GM18873 (cell line): ENCODE data around the gene SMCHD1.
"Not testable (repeated sequence)": the region's sequence is repeated elsewhere in the genome, so short reads cannot be mapped to it uniquely, and the experiment has no call there.

Experiments used
- ATAC-seq: cut with Tn5 transposase; IDR thresholded peaks from one replicate; pipeline ENCODE4 v1.9.1; 2021; ENCODE audit warnings: mild to moderate bottlenecking, moderate library complexity, moderate number of reproducible peaks; ENCODE audit not compliant: unreplicated experiment, low FRiP score

The SMCHD1 gene

DNA sequence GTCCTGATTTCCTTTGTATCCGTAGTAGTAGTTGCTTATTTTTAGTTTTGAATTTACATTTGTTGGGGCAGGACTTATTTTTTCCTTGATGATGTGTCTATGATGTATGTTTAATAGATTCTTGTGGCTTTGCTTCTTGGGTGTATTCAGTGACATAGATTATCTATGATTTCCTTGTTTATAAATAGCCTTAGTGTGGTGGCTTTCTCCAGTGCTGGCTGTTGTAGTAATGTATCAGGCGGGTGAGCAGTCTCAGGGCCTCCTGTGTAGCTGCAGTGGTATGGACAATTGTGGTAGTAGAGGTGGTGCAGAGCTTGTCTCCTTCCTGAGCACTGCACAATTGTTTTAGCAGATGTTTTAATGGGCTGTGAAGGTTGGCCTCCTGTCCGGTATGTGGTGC lies 60.5 kb downstream of the SMCHD1 start:
- no peak for ATAC-seq

DNA sequence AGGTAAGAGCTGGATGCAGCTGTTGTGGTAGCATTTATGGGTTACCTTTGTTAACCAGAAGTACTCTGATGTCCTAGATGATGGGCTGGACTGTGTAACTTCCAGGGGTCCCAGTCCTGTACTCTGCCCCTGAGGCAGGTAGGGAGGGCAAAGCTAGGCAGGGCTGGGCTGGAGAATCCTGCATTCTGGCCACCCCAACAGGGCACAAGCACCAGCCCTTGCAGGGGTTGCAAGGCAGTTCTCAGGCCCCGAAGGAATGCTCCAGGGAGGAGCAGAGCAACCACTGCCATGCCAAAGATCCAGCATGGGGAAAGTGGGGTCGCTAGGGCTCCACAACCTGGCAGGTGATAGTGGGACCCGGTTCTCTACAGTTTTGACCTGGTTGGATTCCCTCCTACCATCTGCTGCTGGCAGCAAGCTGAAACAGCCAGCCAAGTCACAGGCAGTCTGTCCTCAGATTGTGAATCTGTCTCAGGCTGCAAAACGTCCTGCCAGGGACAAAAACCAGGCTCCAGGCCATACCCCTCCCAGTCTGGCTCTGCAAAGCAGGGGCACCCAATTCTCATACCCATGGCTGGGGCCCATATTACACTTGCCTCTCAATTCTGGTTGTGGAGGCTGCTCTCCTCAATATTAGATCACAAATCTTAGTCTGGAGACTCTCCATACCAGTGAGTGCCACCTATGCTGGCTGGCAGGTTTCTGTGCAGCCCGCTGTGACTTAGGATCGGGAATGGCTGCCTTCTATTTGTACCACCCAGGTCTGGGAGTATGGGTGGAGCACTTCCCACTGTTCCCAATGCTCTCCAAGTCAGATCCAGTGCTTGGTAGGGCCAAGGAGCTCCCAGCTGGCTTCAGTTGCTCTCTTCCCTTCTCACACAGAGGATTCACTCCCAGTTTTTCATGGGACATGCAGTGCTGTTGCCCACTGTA lies 61.1 kb downstream of the SMCHD1 start:
- ATAC-seq, result no peak

DNA sequence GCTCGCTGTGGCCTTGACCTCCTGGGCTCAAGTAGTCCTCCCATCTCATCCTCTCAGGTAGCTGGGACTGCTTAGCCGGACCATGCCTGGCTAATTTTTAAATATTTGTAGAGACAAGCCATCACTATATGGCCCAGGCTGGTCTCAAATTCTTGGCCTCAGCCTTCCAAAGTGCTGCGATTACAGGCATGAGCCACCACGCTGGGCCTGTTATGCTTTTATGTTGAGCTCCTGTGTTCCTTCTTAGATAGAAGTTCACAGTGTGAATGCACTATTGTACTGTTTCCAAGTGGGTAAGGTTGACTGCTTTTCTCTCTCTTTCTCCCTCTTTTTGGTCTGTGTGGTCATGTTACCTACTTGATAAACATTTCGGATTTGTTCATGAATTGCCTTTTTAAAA lies 61.9 kb downstream of the SMCHD1 start:
- ATAC-seq, result no peak

DNA sequence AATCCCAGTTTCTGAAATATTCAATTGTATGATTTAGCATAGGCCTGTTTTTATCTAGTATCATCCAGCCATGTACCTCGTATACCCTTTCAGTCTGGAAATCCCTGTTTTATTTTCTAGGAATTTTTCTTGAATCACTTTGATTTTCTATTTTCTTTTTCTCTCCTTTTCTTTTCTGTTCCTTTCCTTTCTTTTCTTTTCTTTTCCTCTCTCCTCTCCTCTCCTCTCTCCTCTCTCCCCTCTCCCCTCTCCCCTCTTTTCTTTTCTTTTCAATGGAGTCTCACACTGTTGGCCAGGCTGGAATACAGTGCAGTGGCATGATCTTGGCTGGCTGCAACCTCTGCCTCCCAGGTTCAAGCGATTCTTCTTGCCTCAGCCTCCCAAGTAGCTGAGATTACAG lies 63.5 kb downstream of the SMCHD1 start:
- ATAC-seq, result no peak

DNA sequence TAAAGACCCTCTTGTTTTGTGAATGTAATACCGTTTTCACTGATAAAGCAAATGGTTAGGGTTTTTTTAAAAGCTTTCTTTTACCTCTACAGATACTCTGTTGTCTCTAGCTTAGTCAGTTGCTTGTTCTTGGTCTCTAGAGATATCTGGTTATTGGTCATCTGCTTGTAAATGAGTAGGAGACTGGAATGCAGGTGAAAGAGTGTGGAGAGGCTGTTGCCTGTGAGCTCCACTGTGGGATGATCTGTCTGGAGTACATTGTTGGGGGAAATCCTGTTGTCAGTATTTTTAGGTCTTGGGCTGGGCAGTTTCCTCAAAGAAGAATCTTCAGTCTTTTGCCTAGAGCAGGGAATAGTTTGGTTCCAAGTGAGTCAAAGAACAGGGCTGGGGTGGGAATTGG lies 67.7 kb downstream of the SMCHD1 start:
- no peak for ATAC-seq

DNA sequence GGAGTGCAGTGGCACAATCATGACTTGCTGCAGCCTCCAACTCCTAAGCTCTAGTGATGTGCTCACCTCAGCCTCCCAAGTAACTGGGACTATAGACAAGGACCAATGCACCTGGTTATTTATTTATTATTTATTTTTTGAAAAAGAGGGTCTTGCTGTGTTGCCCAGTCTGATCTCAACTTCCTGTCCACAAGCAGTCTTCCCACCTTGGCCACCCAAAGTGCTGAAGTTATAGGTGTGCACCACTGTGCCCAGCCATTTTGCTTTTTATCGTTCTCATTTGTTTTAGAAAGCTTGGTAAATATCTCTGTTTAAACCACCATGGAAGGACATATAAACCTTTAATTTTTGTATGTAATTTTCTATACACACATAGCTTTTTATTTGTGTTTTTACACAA lies 74.2 kb downstream of the SMCHD1 start:
- no peak for ATAC-seq

DNA sequence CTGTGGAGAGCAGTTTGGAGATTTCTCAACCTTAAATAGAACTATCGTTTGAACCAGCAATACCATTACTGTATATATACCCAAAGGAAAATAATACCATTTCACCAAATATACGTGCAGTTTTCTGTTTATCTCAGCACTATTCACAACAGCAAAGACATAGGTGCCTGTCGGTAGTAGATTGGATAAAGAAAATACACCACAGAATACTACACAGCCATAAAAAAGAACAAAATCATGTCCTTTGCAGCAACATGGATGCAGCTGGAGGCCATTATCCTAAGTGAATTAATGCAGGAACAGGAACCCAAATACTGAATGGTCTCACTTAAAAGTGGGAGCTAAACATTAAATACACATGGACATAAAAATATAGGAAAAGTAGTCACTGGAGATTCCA lies 81.3 kb downstream of the SMCHD1 start:
- ATAC-seq, result no peak

DNA sequence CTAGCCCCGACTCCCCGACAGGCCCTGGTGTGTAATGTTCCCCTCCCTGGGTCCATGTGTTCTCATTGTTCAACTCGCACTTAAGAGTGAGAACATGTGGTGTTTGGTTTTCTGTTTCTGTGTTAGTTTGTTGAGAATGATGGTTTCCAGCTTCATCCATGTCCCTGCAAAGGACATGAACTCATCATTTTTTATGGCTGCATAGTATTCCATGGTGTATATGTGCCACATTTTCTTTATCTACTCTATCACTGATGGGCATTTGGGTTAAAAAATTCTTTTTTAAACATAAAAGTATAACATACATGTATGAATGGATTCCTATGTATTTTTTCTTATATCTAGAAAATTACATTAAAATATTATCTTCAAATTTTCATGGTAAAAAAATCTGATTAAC lies 84.6 kb downstream of the SMCHD1 start:
- not testable (repeated sequence) for ATAC-seq

DNA sequence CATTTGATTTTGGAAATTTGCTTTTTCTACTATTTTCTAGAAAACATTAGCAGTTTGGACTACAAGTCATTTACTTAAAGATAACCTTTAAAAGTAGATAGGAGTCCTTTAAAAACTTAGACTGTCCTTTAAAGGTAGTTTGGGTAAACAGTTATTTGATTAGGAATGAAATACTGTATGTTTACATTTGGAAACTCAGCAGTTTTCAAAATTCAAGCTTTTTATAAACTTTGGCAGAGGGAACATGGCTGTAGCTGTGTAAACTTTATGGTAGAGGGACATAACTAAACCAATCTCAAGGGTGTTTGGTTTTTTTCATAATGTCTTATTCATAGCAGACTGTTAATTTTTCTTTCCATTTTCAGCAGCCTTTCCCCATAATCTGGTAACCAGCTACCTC lies 90.7 kb downstream of the SMCHD1 start:
- no peak for ATAC-seq

DNA sequence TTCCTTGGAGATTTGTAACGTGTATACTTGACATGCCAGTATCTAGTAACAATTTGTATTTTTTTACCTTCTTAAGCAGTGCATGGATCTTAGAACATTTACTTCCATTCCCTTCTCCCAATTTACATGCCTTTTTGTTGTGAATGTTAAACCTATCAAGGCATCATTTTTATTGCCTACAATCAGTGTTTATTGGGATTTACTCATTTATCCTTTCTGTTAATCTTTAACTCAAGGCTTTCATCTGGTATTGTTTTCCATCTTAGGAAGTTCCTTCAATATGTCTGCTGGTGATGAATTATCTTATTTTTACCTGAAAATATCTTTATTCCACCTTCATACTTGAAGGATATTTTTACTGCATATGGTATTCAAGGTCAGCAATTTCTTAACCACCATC lies 102.8 kb downstream of the SMCHD1 start:
- no peak for ATAC-seq

DNA sequence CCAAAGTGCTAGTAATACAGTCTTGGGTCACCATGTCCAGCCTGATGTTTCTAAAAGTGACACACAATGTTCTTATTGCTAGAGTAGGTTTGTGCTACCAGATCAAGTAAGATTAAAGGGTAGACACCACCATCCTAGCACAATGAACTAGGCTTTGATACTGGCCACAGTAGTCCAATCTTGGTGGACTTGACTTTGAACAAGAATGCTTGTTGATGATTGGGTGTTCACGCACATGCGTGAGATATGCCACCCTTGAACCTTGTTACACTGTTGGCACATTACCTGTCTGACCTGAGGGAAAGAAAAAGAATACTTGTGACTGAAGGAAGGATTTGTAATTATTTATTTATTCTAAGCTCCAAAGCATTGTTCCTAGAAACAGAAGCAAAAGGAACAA lies 119.1 kb downstream of the SMCHD1 start:
- no peak for ATAC-seq

DNA sequence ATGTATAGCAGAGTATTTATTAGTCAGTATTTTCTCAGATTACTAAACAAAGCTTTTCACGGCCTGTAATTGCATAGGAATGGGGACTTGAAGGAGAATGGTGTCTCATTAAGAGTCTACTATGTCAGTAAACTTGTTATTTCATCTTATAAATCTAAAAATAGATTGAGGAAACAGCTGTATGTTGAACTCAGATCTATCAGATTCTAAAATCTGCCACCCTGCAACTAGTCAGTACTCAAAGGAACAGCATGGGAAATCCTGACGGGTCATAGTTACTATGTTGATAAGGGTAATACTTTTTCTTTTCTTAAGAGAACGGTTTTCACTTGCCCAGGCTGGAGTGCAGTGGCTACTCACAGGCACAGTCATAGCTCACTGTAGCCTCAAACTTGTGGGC lies 121.1 kb downstream of the SMCHD1 start:
- no peak for ATAC-seq

DNA sequence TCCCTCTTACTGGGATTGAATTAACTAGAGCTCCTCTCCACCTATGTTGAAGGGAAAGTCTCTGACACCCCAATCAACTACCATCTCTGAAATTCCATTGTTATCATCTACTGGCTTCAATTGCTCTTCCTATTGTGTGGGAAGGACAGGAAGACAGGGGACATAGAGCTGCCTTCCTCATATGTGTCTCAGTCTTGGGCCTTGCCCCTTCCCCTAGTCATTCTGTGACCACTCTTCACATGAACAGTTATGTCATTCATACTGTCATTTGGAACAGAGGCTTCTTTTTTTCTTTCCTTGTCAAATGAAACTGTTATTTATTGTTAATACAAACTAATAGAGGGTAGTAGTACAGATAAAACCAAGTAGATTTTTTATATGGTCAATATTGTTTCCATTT lies 121.7 kb downstream of the SMCHD1 start:
- ATAC-seq, result no peak

DNA sequence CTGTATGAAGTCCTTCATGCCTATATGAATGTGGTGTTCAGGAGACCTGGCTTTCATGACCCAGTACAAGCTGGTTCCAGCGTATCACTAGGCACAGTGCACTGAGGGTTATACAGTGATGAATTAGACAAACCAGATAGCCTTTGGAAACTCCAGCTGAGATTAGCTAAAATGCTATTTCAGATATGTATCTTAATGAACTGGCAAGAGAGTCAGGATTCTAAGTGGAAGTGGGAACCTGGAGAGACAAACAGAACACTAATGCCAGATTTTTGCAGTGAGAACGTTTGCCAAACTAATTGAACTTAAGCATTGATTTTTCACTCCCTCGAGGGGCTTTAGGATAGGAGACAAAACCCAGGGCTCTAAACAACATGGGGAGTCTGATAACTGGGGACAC lies 125.2 kb downstream of the SMCHD1 start:
- ATAC-seq, result no peak

DNA sequence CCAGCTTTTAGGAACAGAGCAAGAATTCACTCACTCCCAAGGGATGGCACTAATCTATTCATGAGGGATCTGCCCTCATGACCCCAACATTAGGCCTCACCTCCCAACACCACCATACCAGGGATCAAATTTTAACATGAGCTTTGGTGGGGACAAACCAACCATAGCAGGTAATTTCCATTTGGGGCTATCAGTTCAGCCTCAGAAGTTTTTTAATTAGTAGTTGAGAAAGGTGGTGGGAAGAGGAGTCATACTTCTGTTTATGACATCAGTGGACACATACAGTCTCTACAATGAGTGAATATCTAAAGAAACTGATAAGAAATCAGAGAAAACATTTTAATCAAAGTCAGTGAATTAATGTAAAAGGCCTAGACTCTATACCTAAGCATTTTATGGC lies 131.7 kb downstream of the SMCHD1 start:
- no peak for ATAC-seq

DNA sequence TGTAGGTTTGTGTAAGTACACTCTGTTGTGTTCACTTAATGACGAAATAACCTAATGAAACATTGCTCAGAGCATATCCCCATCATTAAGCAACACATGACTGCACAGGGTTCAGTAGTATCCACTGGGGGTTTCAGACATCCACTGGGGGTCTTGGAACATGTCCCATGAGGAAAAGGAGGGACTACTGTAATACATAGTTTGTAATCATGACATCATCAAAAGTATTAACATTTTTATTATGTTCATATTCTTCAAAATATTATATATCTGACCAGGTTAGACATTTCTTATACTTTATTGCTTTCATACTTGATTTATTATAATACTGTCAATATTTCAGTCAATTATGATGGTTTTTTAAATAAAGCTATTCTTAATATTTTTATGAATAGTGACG lies 136.9 kb downstream of the SMCHD1 start:
- ATAC-seq, result no peak

DNA sequence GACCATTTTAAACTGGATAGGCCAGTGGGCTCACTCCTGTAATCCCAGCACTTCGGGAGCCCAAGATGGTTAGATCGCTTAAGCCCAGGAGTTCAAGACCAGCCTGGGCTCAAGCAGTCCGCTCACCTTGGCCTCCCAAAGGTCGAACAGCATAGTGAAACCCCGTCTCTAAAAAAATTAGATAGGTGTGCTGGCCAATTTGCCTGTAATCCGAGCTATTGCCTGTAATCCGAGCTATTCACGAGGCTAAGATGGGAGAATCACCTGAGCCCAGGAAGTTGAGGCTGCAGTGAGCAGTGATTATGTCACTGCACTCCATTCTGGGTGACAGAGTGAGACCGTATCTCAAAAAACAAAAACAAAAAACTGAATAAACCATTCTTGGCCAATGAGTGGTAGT lies 138.6 kb downstream of the SMCHD1 start:
- ATAC-seq, result no peak

DNA sequence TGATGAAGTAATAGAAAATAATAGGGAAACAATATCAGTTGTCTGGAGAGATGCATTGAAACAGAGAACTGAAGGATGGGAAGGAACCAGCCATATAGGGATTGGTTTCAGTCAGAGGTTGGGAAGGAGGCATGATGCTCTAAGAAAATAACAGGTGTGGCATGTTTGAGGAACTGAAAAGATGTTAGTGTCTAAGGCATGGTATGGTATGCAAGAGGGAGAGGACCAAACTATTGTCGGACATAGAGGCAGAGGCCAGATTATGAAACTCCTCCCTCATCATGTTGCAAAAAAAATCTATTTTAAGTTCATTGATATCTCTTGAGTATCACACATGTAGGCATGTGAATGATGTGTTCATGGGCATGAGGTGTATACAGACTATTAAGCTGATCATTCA lies 142.4 kb downstream of the SMCHD1 start:
- ATAC-seq, result no peak

DNA sequence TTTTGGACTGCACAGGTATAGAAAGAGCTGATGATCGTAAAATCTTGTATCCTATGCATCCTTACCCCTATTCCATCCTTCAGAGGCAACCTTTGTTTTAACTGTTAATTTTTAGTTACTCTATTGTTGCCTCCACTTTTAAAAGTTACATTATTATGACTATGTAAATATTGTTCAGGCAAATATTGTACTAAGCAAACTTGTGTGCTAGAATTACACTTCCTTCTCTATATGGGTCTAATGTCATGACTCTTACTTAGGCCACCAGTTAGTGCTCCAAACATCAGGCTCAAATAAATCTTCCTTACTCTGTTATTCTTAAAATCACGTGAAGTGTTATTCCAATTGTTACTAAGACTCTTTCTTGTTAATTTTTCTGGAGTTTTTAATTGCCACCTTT lies 143.8 kb downstream of the SMCHD1 start:
- no peak for ATAC-seq

DNA sequence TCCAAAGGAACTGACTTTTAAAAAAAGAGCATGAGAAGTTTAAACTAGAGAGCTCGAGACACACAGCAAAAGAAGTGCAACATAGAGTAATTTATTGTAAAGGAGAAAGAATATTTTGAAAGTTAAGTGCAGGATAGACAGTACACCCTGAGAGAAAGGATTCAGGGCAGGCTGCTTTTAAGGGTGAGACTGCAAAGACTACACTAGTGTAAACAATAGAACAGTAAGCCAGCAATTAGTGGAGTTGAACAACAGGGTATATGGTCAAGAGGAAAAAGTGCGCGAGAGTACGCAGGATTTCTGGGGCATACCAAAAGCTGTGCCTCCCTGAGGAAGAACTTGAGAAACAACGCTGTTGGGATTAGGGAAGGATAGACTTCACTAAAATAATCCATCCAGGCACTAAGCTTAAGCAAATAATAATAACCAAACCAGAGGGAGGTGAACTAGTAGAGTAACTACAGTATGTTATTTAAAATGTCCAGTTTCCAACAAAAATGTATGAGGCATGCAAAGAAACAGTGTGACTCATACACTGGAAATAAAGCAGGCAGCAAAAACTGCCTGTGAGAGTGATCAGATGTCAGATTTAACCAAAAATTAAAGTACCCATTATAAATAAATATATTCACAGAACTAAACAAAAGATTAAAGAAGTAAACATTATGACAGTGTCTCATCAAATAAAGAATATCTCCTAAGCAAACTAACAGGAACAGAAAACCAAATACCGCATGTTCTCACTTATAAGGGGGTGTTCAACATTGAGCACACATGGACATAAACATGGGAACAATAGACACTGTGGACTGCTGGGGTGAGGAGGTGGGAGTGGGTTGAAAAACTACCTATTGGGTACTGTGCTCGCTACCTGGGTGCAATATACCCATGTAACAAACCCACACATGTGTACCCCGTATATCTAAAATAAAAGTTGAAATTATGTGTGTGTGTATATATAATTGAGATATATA lies 150.7 kb downstream of the SMCHD1 start:
- ATAC-seq, result no peak

DNA sequence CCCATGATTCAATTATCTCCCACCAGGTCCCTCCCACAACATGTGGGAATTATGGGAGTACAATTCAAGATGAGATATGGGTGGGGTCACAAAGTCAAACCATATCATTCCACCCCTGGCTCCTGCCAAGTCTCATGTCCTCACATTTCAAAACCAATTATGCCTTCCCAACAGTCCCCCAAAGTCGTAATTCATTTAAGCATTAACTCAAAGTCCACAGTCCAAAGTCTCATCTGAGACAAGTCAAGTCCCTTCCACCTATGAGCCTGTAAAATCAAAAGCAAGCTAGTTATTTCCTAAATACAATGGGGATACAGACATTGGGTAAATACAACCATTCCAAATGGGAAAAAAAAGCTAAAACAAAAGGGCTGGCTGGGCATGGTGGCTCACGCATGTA lies 153.1 kb downstream of the SMCHD1 start:
- ATAC-seq, result not testable (repeated sequence)
